Stimulated activated CD8-positive, alpha-beta memory T cell treated with anti-CD3 and anti-CD28 coated beads, Interleukin-12 subunit alpha, Interleukin-12 subunit beta, amount 100 ng/mL, for 1 hour (primary cell): Measurements from ENCODE around the gene DZANK1.
"Not testable (repeated sequence)": the region's sequence is repeated elsewhere in the genome, so short reads cannot be mapped to it uniquely, and the experiment has no call there.

Experiments used
- DNase-seq: peaks from one replicate; pipeline ENCODE4 v3.0.0-alpha.2; 2020; ENCODE audit warnings: low read depth

Gene DZANK1

DNA sequence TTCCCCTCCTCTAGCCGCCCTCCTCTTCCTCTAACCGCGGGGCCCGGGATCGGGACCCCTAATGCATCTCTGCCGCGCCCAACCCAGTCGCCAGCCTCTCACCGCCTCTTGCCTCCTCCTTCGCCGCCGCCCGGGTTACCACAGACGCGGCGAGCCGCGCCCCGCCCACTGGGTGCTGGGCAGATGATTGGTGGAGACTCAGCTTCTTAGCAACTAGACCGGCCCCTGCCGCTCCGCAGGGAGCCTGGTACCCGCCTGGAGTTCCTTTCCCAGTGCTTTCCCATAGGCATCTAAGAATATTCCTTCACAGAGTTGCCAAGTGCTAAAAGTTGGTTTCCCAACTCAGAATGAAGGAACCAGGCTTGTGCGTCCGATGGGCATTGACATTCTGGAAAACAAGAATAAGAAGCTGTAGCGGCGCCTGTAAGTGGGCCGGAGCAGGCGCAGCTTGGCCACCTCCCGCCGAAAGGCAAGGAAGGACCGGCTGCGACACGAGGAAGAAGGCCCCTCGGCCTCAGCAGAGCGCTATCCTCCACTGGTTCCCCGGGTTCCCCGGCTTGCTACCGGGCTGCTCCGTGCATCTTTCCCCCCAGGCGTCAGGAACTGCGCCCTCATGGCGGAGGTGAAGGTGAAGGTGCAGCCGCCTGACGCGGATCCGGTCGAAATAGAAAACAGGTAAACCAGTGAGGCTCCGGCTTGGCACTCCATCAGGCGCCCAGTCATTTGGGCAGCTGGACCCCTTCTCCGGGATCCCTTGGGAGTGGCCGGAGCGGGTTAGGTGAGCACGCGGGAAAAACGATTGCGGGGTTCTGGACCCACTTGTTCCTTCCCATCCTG lies at the start of gene DZANK1, which contains the start of gene POLR3F:
TSS of gene DZANK1 (minus strand) at position 137 of the 837 bp plus-strand sequence. CDS start 1,672 bp downstream, outside the sequence.
TSS of gene POLR3F (plus strand) at position 497 of the 837 bp plus-strand sequence. CDS start at position 614, 117 bp downstream.
- peak; percentile 87 for DNase-seq

DNA sequence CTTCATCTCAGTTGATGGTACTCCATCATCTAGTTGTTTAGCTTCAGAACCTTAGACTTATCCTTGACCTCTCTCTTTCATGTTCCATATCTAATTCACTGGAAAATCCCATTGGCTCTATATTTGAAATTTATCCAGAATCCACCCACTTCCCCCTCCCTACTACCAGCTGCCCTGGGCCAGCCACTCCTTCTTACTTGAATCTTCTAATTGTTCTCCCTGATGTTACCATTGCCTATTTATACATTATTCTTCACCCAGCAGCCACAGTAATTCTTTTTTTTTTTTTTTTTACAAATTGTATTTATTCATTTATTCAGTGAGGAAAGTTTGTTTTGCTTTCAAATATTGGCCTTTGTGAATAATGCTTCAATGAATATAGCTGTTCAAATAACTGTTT lies 49.1 kb upstream of the DZANK1 start:
- DNase-seq = no peak

DNA sequence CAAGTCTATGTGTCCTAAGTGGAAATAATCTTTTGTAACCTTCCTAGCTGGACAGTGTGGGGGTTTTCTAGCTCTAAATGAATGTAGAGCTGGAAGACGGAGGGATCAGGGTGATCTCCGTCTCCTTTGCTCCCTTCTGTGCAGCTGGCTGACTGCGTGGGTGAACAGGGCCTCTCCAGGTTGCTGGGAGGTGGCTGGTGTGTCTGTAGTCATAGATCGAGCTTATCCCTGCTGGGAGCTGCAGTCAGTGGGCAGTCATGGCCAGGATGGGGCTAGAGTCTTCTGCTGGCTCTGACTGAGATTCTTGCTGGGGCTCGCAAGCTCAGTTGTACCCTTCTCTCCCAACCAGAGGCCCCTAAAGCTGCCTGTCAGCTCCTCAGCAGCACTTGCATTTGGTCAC lies 47.3 kb upstream of the DZANK1 start:
- no peak for DNase-seq

DNA sequence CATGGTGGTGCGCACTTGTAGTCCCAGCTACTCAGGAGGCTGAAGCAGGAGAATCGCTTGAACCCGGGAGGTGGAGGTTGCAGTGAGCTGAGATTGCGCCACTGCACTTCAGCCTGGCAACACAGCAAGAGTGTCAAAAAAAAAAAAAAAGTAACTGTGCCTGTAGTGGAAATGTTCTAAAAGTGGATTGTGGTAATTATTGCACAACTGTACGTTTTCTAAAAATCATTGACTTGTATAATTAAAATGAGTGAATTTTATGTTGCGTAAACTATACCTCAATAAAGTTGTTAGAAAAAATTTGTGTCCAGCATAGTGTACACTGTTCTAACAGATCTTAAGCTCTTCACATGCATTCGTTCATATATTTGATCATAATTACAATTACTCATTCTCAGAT lies 46.4 kb upstream of the DZANK1 start:
- no peak for DNase-seq

DNA sequence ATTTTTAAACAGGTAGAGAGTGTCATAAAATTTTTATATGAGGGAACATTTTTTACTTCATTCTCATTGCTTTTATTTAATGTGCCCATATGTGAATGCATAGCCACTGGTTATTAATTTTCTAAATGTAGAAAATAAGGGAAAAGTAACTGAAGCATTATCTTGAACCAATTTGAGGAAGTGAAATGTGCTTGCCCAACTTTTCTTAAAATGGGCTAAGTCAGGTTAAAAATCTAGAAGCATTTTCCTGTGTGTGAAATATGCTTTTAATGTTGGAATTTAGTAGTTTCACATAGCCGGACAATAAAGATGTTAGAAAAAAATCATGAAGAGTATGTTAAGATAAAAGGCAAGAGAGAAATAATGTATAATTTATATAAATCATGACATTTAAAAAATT lies 44.7 kb upstream of the DZANK1 start:
- no peak for DNase-seq

DNA sequence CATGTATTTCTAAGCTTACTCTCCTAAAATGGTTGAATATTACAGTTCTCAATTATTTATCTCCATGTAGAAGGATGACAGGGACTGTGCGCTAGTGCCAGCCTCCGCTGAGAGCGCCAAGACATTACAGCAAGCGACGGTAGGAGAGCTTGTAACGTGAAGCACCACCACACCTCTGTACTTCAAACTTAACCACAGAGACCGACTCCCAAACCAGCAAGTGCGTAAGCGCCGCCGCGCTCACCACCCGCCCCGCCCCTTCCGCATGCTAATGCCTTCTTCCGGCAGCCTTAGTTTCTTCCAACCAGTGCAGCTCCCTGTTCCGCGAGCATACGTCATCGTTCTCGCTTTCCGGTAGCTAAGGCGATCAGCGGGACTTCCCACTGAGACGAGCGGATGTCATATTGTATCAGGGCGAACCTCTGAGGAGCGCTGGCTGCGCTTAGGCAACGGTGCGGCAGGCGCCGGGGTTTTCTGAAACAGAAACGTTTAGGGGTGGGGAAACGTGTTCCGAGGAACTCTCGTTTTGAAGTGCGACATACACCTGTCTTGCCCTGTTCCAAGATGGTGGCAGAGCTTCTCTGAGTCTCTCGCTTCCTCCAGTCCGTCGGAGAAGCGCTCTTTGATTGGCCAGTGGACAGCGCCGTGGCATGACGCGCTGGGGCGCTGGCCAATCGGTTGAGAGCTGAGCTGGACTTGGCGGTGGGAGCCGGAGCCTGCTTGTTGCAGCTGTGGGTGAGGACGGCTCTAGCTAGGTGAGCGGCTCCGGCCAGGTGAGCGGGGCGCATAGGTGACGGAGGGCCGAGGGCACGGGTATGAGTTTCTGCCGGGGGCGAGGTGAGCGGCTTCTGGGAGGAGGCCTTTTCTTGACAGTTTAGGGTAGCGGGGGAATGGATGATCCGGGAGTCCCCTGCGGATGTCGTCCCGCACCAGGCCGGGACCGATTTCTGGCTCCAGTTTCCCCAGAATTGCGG lies 40.7 kb upstream of the DZANK1 start, which contains the start of gene SEC23B:
TSS of gene SEC23B (plus strand) at position 723 of the 974 bp plus-strand sequence. CDS start 2,896 bp downstream, outside the sequence.
- peak; percentile 97 for DNase-seq

DNA sequence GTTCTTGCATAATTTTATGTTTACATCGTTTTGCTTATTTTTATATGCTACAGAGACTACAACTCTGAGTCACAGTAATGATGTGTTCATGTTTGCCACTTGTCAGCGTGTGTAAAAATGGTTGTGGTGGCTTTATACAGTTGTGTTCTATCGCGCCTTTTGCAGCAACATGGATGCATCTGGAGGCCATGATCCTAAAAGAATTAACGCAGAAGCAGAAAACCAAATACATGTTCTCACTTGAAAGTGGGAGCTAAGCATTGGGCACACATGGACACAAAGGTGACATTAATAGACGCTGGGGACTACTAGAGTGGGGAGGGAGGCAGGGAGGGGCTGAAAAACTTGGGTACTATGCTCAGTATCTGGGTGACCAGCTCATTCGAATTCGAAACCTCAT lies 39.9 kb upstream of the DZANK1 start:
- DNase-seq = no peak

DNA sequence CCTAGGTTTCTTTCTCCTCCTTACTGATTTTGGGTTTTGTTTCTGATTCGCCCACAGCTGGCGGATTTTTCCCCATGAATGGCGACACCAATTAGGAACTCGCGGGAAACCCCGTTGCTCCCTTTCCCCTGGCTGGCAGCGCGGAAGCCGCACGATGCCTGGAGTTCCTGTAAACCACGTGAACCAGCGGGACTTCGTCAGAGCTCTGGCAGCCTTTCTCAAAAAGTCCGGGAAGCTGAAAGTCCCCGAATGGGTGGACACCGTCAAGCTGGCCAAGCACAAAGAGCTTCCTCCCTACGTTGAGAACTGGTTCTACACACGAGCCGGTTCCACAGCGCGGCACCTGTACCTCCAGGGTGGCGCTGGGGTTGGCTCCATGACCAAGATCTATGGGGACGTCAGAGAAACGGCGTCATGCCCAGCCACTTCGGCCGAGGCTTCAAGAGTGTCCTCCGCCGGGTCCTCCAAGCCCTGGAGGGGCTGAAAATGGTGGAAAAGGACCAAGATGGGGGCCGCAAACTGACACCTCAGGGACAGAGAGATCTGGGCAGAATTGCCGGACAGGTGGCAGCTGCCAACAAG lies 37.7 kb upstream of the DZANK1 start:
- no peak for DNase-seq

DNA sequence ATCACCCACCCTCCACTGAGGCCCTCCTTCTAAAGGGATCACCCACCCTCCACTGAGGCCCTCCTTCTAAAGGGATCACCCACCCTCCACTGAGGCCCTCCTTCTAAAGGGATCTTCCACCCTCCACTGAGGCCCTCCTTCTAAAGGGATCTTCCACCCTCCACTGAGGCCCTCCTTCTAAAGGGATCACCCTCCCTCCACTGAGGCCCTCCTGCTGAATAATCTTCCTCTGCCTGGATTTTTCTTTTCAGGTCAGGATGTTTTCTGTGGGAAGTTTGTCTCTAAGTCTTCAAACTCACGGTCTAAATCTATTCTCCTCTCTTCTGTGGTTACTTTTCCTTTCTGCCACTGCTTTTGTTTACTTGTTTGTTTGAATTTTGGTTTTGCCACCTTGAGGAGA lies 34.8 kb upstream of the DZANK1 start:
- DNase-seq = not testable (repeated sequence)

DNA sequence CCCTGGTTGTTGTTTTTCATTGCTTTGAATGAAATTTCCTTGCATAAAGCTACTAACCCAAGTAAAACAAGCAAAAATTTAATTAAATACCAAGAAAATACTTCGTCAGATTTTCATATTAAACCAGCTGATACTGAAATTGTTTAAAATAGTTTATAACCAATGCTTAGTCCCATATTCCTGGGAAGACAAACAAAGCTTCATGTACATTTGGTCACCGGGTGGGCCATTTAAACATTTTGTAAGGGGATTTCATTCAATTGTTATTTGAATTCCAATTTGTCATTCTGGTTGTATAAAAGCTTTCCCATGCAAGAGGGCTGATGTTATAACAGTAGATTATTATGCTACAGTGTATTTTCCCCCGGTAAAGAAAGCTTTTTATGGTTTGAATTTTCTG lies 30.8 kb upstream of the DZANK1 start:
- DNase-seq = no peak

DNA sequence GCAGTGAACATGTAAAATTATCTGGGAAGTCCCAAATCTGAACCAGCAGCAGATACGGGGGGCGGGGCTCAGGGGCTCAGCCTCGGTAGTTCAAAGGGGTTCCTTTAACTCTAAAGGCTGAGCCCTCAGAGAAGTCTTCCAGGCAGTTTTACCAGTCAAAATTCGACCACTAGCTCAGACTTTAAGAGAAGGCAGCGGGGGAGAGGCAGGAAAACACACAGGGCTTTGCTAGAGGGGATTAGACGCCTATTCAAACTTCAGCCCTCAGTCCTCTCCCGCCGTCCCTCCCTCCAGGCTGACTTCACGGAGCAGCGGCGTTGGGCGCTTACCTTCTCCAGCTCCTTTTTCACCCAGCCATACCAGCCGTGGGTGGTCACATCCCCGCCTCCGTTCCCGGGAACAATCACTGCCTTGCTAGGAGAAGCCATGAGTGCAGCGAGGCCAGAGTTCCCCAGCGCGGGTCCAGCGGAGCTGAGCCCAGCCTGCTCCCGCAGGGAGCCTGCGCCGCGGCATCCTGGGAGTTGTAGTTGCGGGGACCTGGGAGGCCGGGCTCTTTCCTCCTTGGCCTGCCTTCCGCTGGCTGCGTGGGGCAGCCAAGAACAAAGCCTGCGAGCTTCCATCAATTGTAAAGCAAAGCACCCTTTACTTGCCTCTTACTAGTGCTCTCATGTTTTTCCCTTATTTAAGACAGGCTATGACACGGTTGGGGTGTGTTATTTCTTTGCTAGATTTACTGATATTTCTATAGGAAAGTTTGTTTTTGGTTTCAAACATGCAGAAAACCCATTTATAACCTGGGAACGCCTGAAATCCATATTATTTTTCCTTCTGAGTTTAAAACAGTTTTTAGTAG lies 30.1 kb upstream of the DZANK1 start, which contains the start of gene RBBP9:
TSS of gene RBBP9 (minus strand) at position 486 of the 853 bp plus-strand sequence. CDS start at position 428, 58 bp downstream.
- DNase-seq = peak; percentile 53

DNA sequence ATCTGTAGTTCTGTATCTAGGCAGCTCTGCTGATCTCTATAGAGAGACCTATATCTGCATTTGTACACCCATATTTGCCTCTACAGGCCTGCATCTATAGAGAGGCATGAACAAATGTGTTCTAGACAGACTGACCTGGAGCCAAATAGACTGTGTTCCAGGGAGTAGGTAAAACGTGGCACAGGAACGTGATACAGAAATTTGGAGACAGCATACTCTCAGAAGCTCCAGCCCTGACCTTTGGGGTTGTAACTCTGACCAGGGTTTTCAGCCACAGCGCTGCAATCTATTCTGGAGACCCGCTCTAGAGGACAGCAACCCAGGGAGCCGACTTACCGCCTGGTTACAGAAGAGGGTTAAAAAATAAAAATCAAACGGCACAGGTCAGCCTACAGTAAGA lies 29.2 kb upstream of the DZANK1 start:
- no peak for DNase-seq

DNA sequence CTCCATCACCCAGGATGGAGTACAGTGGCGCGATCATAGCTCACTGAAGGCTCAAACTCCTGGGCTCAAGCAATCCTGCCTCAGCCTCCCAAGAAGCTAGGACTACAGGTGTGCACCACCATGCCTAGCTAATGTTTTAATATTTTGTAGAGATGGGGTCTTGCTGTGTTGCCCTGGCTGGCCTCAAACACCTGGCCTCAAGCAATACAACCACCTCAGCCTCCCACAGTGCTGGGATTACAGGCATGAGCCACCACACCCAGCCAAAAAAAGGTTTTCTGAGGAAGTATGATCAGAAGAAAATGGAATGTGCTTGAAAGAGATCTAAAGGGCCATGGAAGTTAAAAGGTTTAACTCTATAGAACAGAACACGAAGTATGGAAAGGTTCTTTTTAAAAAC lies 21.5 kb upstream of the DZANK1 start:
- no peak for DNase-seq

DNA sequence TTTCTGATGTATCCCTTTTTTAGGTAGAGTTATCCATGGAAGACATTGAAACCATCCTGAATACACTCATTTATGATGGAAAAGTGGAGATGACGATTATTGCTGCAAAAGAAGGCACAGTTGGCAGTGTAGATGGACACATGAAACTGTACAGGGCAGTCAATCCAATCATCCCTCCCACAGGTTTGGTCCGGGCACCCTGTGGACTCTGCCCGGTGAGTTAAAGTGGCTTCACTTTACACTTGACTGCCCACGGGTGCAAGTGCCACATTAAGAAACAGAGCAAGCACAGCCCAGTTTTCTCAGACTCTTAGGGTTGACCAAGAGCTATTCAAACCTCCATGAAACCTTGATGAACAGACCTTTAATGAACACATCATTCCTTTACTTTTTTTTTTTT lies 14.8 kb upstream of the DZANK1 start:
- DNase-seq = no peak

DNA sequence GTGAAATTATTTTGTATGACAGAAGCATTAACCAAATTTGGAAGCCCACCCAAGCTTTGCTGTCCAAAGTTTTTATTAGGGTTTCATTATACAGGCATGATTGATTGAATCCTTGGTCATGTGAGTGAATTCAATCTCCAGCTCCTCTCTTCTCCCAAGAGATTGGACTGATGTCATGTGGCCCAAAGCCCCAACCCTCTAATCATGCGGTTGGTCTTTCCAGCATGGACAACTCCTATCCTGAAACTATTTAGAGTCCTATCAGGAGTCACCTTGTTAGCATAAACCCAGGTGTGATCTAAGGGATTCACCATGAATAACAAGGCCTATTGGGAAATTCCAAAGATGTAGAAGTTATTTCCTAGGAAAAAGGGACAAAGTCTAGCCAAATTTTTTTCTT lies 11.0 kb upstream of the DZANK1 start:
- DNase-seq = no peak

DNA sequence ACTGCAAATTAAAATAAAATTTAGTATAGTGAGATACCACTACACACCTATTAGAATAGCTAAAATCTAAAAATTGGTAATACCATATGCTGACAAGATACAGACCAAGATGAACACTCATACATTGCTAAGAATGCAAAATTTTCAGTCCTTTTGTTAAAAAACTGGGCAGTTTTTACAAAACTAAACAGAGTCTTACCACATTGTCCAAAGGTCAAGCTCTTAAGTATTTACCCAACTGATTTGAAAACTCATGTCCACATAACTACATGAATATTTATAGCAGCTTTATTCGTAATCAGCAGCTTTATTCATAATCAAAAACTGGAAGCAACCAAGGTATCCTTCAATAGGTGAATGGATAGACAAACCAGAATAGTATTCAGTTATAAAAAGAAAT lies 10.4 kb upstream of the DZANK1 start:
- DNase-seq = no peak

DNA sequence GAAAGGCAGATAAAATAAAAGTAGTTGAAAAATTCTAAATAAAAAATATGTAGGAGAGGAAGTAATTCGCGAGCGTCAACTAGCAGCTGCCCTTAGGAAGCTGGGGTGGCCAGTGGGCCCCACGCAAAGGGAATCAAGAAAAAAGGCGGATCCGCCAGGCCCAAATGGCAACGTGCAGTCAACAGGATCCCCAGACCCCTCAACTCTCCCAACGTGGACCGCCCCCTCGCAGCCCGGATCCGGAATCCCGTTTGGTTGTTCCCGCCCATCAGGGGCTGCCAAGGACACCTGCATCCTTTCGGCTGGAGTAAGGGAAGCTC lies 296 bp downstream of the DZANK1 start:
- DNase-seq = no peak

DNA sequence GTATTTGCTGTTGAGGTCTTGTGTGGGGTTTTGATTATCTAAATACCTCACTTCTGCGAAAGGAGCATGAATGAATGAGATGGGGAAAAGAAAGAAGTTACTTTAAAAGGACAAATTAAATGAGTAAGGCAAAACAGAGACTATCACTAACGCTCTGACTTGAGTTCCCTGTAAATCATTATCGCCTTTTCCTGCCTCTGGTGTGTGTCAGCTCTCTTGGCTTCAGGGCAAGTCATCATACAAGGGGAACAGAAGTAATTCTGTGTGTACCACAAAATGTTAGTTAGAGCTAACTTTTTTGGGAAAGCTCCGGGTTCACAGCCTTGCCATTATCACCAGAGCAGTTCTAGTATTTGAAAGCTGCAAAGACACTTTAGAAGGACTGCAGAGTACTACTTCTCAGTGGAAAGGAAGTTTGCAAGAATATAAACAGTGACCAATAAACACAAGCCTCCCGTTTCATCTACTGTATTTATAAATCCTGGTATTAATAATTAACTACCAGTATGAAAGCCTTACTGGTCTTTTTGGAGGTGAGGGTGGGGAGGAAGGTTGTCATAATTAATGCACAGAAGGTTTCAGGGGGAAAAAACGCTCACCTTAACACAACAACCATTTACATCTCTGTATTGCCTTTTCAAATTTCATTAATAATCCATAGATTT lies 1.2 kb downstream of the DZANK1 start:
- no peak for DNase-seq

DNA sequence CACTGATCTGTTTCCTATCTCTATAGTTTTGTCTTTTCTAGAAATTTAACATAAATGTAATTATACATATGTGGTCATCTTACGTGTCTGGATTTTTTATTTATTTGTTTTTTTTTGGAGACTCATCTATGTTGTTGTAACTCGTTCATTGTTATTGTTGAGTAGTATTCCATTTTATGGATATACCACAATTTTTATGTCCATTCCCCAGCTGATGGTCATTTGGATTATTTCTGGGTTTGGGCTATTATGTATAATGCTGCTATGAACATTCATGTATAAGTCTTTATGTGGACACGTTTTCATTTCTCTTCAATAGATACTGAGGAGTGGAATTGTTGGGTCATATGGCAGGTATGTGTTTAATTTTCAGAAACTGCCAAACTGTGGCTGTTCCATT lies 10.2 kb downstream of the DZANK1 start:
- no peak for DNase-seq

DNA sequence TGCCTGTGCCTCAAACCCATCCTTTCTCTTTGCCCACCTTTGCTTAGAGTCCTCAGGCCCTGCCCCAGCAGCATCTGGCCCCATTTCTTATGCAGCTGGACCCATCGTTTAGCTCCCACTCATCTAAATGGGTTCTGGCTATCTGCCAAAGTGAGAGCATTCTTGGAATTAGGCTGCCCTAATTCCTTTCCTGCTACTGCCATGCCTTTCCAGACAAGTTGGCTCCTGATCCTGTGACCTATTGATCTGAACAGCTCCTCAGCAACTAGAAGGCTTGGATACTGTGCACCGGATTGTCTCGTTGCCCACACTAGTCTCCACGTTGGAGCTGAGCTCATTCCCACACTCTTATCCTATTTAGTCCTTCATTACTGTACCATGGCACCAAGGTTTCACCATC lies 22.9 kb downstream of the DZANK1 start:
- DNase-seq = no peak

DNA sequence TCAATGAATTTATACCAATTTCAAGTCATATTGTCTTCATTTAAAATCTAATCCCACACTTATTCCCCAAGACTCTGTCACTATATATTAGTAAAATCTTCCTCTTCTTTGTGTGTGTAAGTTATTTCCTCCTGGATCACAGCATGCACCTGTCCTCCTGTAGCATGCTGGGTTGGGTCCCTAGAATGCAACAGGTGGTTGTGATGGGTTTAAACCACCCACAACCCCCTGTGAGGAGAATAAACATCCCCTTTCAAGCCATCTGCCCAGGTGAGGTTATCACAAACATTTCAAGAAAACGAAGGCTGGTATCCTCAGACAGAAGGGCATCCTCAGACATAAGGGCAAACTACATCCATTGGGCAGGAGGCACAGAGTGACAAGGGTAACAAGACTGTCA lies 26.4 kb downstream of the DZANK1 start:
- no peak for DNase-seq
